HEK293 (cell line): Measurements from ENCODE around the gene NCSTN.

Experiments
- BCL11B ChIP-seq: fragments of 450-650 bp; formaldehyde crosslinking; IDR thresholded peaks from 2 replicates; pipeline ENCODE4 v1.5.1; 2016; ENCODE audit warnings: low read depth, missing biosample characterization, missing genetic modification characterization
- ELK4 ChIP-seq: IDR thresholded peaks from 2 replicates; pipeline ENCODE4 v1.6.1; 2011; ENCODE audit warnings: mild to moderate bottlenecking, low read depth, low read length, borderline replicate concordance
- GLI2 ChIP-seq: fragments of 450-650 bp; formaldehyde crosslinking; IDR thresholded peaks from 2 replicates; pipeline ENCODE4; 2017; ENCODE audit warnings: missing biosample characterization, missing genetic modification characterization, low read depth, borderline replicate concordance
- MEIS1 ChIP-seq: sonication (generic); formaldehyde crosslinking; IDR thresholded peaks from 2 replicates; pipeline ENCODE4 v1.8.1; 2022; ENCODE audit warnings: missing genetic modification reagents, mild to moderate bottlenecking, borderline replicate concordance
- PRDM10 ChIP-seq: fragments of 450-650 bp; formaldehyde crosslinking; IDR thresholded peaks from 2 replicates; pipeline ENCODE4 v1.5.1; 2016; ENCODE audit warnings: missing biosample characterization, missing genetic modification characterization
- PRDM4 ChIP-seq: fragments of 450-650 bp; formaldehyde crosslinking; IDR thresholded peaks from 2 replicates; pipeline ENCODE4 v1.5.1; 2017; ENCODE audit warnings: missing biosample characterization, missing genetic modification characterization
- TCF7L2 ChIP-seq: IDR thresholded peaks from 2 replicates; pipeline ENCODE4 v1.6.1; 2011; ENCODE audit warnings: low read depth, mild to moderate bottlenecking, inconsistent platforms, low read length, moderate library complexity, borderline replicate concordance
- WT1 ChIP-seq: fragments of 450-650 bp; formaldehyde crosslinking; IDR thresholded peaks from 2 replicates; pipeline ENCODE4 v1.5.1; 2016; ENCODE audit warnings: missing biosample characterization, missing genetic modification characterization
- ZBTB11 ChIP-seq: fragments of 450-650 bp; formaldehyde crosslinking; conservative IDR thresholded peaks from 2 replicates; pipeline ENCODE4 v1.5.1; 2016; ENCODE audit warnings: low read depth, missing biosample characterization, missing genetic modification characterization
- ZBTB8A ChIP-seq: fragments of 450-650 bp; formaldehyde crosslinking; IDR thresholded peaks from 2 replicates; pipeline ENCODE4 v1.5.1; 2016; ENCODE audit warnings: missing biosample characterization, missing genetic modification characterization
- ZNF10 ChIP-seq: fragments of 450-650 bp; formaldehyde crosslinking; IDR thresholded peaks from 2 replicates; pipeline ENCODE4 v1.5.1; 2017; ENCODE audit warnings: missing biosample characterization, missing genetic modification characterization
- ZNF26 ChIP-seq: fragments of 450-650 bp; formaldehyde crosslinking; IDR thresholded peaks from 2 replicates; pipeline ENCODE4 v1.5.1; 2016; ENCODE audit warnings: missing biosample characterization, missing genetic modification characterization
- ZNF266 ChIP-seq: fragments of 450-650 bp; formaldehyde crosslinking; IDR thresholded peaks from 2 replicates; pipeline ENCODE4 v1.5.1; 2016; ENCODE audit warnings: missing biosample characterization, missing genetic modification characterization, low read depth
- ZNF341 ChIP-seq: fragments of 450-650 bp; formaldehyde crosslinking; IDR thresholded peaks from 2 replicates; pipeline ENCODE4; 2016; ENCODE audit warnings: low read depth, missing biosample characterization, missing genetic modification characterization
- ZNF362 ChIP-seq: fragments of 450-650 bp; formaldehyde crosslinking; IDR thresholded peaks from 2 replicates; pipeline ENCODE4 v1.5.1; 2016; ENCODE audit warnings: missing biosample characterization, missing genetic modification characterization
- ZNF473 ChIP-seq: fragments of 450-650 bp; formaldehyde crosslinking; IDR thresholded peaks from 2 replicates; pipeline ENCODE4 v1.5.1; 2017; ENCODE audit warnings: missing biosample characterization, missing genetic modification characterization
- ZNF513 ChIP-seq: fragments of 450-650 bp; IDR thresholded peaks from 2 replicates; pipeline ENCODE4 v1.5.1; 2018; ENCODE audit warnings: missing biosample characterization, missing genetic modification characterization
- ZNF558 ChIP-seq: fragments of 450-650 bp; formaldehyde crosslinking; IDR thresholded peaks from 2 replicates; pipeline ENCODE4 v1.5.1; 2016; ENCODE audit warnings: missing biosample characterization, missing genetic modification characterization
- ZNF626 ChIP-seq: fragments of 450-650 bp; sonication (Bioruptor Pico); formaldehyde crosslinking; IDR thresholded peaks from 2 replicates; pipeline ENCODE4 v1.5.1; 2018; ENCODE audit warnings: missing biosample characterization, missing genetic modification characterization, inconsistent platforms
- ZNF660 ChIP-seq: fragments of 450-650 bp; IDR thresholded peaks from 2 replicates; pipeline ENCODE4 v1.5.1; 2018; ENCODE audit warnings: missing biosample characterization, mild to moderate bottlenecking, missing genetic modification characterization
- ZSCAN5A ChIP-seq: fragments of 450-650 bp; formaldehyde crosslinking; IDR thresholded peaks from 2 replicates; pipeline ENCODE4 v1.5.1; 2016; ENCODE audit warnings: missing biosample characterization, missing genetic modification characterization

The NCSTN gene

GRCh38 chr1:160362168-160362957, 19.2 kb downstream of the NCSTN start (continued):
- no peak for TF ChIP-seq ZNF10 (tag by site-specific recombination)
- TF ChIP-seq MEIS1 (CRISPR knock-in tag), result no peak
- TF ChIP-seq GLI2 (tag by site-specific recombination), result no peak
- no peak for TF ChIP-seq ZNF266 (tag by site-specific recombination)
- TF ChIP-seq TCF7L2, result no peak
- no peak for TF ChIP-seq ZNF626 (tag by site-specific recombination)
- 0 out of 2 replicates have a peak, but pooled peaks have one; percentile 10 for TF ChIP-seq PRDM4 (tag by site-specific recombination)
- no peak for TF ChIP-seq BCL11B
- no peak for TF ChIP-seq ZBTB11
- TF ChIP-seq ZNF362, result no peak
- TF ChIP-seq PRDM10, result peak; percentile 55
- no peak for TF ChIP-seq ELK4
- peak; percentile 55; the same call in 1 of the 2 replicates for TF ChIP-seq WT1 (tag by site-specific recombination)
- TF ChIP-seq ZNF473 (tag by site-specific recombination), result no peak
- peak; percentile 89 for TF ChIP-seq ZNF341 (tag by site-specific recombination)
- TF ChIP-seq ZNF558, result no peak
- TF ChIP-seq ZSCAN5A (tag by site-specific recombination), result no peak
- peak; percentile 34; the same call in 1 of the 2 replicates for TF ChIP-seq ZNF660 (tag by site-specific recombination)
- no peak for TF ChIP-seq ZBTB8A (tag by site-specific recombination)
- TF ChIP-seq ZNF513 (tag by site-specific recombination), result no peak
- no peak for TF ChIP-seq ZNF26 (tag by site-specific recombination)
